Lower lobe of right lung (tissue), 2 donors: ENCODE measurements around the gene MIB2. TPM values are rescaled to one million over a fixed set of nuclear protein-coding genes. Genes with fewer than 3 reads are reported as not detected.

Source experiments
- ATAC-seq, 2 donors: fragments of 200-7000 bp; cut with Tn5 transposase; one replicate each; pipeline ENCODE4 v1.9.1; 2020 to 2022; ENCODE audit warnings: mild to moderate bottlenecking in 2 of 2, moderate library complexity in 2 of 2
- DNase-seq: peaks from one replicate; pipeline ENCODE4 v3.0.0-alpha.2; 2020
- H3K27ac ChIP-seq: fragments of 200-600 bp; one replicate; pipeline ENCODE4 v1.8.0; 2022
- H3K27me3 ChIP-seq: fragments of 200-600 bp; one replicate; pipeline ENCODE4 v1.8.0; 2022; ENCODE audit warnings: low read depth
- H3K36me3 ChIP-seq: fragments of 200-600 bp; one replicate; pipeline ENCODE4 v1.8.0; 2022; ENCODE audit warnings: mild to moderate bottlenecking
- H3K4me1 ChIP-seq: fragments of 200-600 bp; one replicate; pipeline ENCODE4 v1.8.0; 2022
- H3K4me3 ChIP-seq: fragments of 200-600 bp; one replicate; pipeline ENCODE4 v1.8.0; 2022; ENCODE audit warnings: mild to moderate bottlenecking
- H3K9me3 ChIP-seq: fragments of 200-600 bp; one replicate; pipeline ENCODE4 v1.8.0; 2022
- CTCF ChIP-seq: fragments of 200-600 bp; IDR thresholded peaks from one replicate; pipeline ENCODE4 v1.8.0; 2022; ENCODE audit warnings: antibody characterized with exemption, mild to moderate bottlenecking
- intact Hi-C: fragments of 100-400 bp; cut with DNase I; formaldehyde crosslinking; loops from one replicate; pipeline ENCODE4 v1.11.0; 2022
- total RNA-seq: library from RNA; stranded (reverse); fragmentation: NEBNext Ultra II Directional; extraction: Animal tissue kit (Norgen Biotek cat#: 25700); gene quantifications from one replicate; pipeline ENCODE4 v1.2.1, GENCODE V29; 2021
- donor health status: DM: no; HTN: yes; CAD: no; lungs with severe emphysema.

The MIB2 gene
- total RNA-seq, 1 donor from 2014 or later, result 82.5 TPM

- DNase-seq, result no peak
Observed at GRCh38 chr1:1616045-1616790, 918 bp downstream of the MIB2 start.

GRCh38 chr1:1616838-1617237, 1.5 kb downstream of the MIB2 start:
- Histone ChIP-seq H3K27me3 (no peaks in the 10 kb centered on the region), H3K27ac (no peak overlapping the region), H3K4me1 (peaks cover 28% of the 10 kb centered on the region), H3K9me3 (no peaks in the 10 kb centered on the region), H3K4me3 (peak overlapping the region; percentile 96), H3K36me3 (peaks cover 14% of the 10 kb centered on the region)
- intact Hi-C loops, result no loop called here
- no peak for DNase-seq
- ATAC-seq, result no peak
- TF ChIP-seq CTCF, result no peak

More at GRCh38 chr1:1616045-1616790, 918 bp downstream of the MIB2 start:
- Histone ChIP-seq H3K36me3 (peaks cover 14% of the 10 kb centered on the region), H3K9me3 (no peaks in the 10 kb centered on the region), H3K27me3 (no peaks in the 10 kb centered on the region), H3K4me1 (peaks cover 33% of the 10 kb centered on the region), H3K4me3 (peak overlapping the region; percentile 96), H3K27ac (peak overlapping the region; percentile 100)
- TF ChIP-seq CTCF, result no peak
- peak; percentile 8 to 14 for ATAC-seq
- intact Hi-C loops, result no loop called here

GRCh38 chr1:1617516-1617915, 2.2 kb downstream of the MIB2 start:
- H3K27me3 ChIP-seq, result no peaks in the 10 kb centered on the region
- intact Hi-C loops, result no loop called here
- TF ChIP-seq CTCF, result no peak
- peaks cover 28% of the 10 kb centered on the region for H3K4me1 ChIP-seq
- H3K27ac ChIP-seq, result no peak overlapping the region
- H3K36me3 ChIP-seq, result peaks cover 14% of the 10 kb centered on the region
- no peak overlapping the region for H3K4me3 ChIP-seq
- ATAC-seq (no peak), DNase-seq (no peak)
- no peaks in the 10 kb centered on the region for H3K9me3 ChIP-seq

GRCh38 chr1:1617925-1618324, 2.6 kb downstream of the MIB2 start:
- H3K36me3 ChIP-seq, result peaks cover 14% of the 10 kb centered on the region
- H3K27me3 ChIP-seq, result no peaks in the 10 kb centered on the region
- no peak for ATAC-seq
- intact Hi-C loops, result no loop called here
- H3K9me3 ChIP-seq, result no peaks in the 10 kb centered on the region
- DNase-seq, result no peak
- no peak overlapping the region for H3K27ac ChIP-seq
- TF ChIP-seq CTCF, result no peak
- H3K4me3 ChIP-seq, result no peak overlapping the region
- peaks cover 28% of the 10 kb centered on the region for H3K4me1 ChIP-seq

- Histone ChIP-seq H3K27ac (no peak overlapping the region), H3K4me3 (no peak overlapping the region), H3K36me3 (peaks cover 14% of the 10 kb centered on the region), H3K4me1 (peaks cover 23% of the 10 kb centered on the region), H3K27me3 (no peaks in the 10 kb centered on the region), H3K9me3 (no peaks in the 10 kb centered on the region)
- ATAC-seq, result no peak
- DNase-seq, result no peak
- no peak for TF ChIP-seq CTCF
- intact Hi-C loops, result no loop called here
Observed at GRCh38 chr1:1618396-1619068, 3.2 kb downstream of the MIB2 start.
